WTC11 (cell line): Measurements from ENCODE around the gene SKAP1. TPM values are rescaled to one million over a fixed set of nuclear protein-coding genes. Genes with fewer than 3 reads are reported as not detected.

ENCODE experiments used
- ATAC-seq: fragments of 200-7000 bp; cut with Tn5 transposase; 2 replicates; pipeline ENCODE4 v1.10.0; 2021; ENCODE audit warnings: mild to moderate bottlenecking, moderate library complexity
- CTCF ChIA-PET: fragments of 300-600 bp; sonication (Branson Sonifier 250); formaldehyde crosslinking; loops from one replicate; lab custom pipeline; 2021; ENCODE audit warnings: antibody characterized with exemption; lab: Charles Lee
- POLR2A ChIA-PET: fragments of 350-600 bp; sonication (Branson Sonifier 250); formaldehyde crosslinking; loops from one replicate; lab custom pipeline; 2021; ENCODE audit warnings: antibody characterized with exemption; lab: Charles Lee
- DNase-seq: peaks from one replicate; pipeline ENCODE4 v3.0.0; 2021; ENCODE audit warnings: low spot score
- H3K27ac Mint-ChIP-seq: 2 replicates; pipeline ENCODE4 v1.8.0; 2021; ENCODE audit warnings: mixed read lengths
- H3K27me3 Mint-ChIP-seq: 2 replicates; pipeline ENCODE4 v1.8.0; 2021; ENCODE audit warnings: low read depth, mild to moderate bottlenecking, moderate library complexity, mixed read lengths
- H3K36me3 Mint-ChIP-seq: 2 replicates; pipeline ENCODE4 v1.8.0; 2021; ENCODE audit warnings: mixed read lengths
- H3K4me1 Mint-ChIP-seq: 2 replicates; pipeline ENCODE4 v1.8.0; 2022; ENCODE audit warnings: mixed read lengths
- H3K4me3 Mint-ChIP-seq: 2 replicates; pipeline ENCODE4 v1.8.0; 2021; ENCODE audit warnings: mild to moderate bottlenecking, moderate library complexity, mixed read lengths
- H3K9me3 Mint-ChIP-seq: 2 replicates; pipeline ENCODE4 v1.8.0; 2021; ENCODE audit warnings: mixed read lengths
- CBFB ChIP-seq: sonication (generic); formaldehyde crosslinking; IDR thresholded peaks from 2 replicates; pipeline ENCODE4 v1.8.1; 2022; ENCODE audit warnings: mild to moderate bottlenecking, low read depth, missing genetic modification reagents
- HMGA2 ChIP-seq: fragments of 250-450 bp; sonication (Bioruptor Pico); IDR thresholded peaks from 2 replicates; pipeline ENCODE4 v1.4.0; 2021; ENCODE audit warnings: mild to moderate bottlenecking, moderate library complexity
- IRF2 ChIP-seq: sonication (generic); formaldehyde crosslinking; IDR thresholded peaks from 2 replicates; pipeline ENCODE4 v1.8.0; 2022; ENCODE audit warnings: low read depth, missing genetic modification reagents, borderline replicate concordance
- NFE2L1 ChIP-seq: sonication (generic); formaldehyde crosslinking; IDR thresholded peaks from 2 replicates; pipeline ENCODE4 v1.8.1; 2023; ENCODE audit warnings: missing genetic modification reagents
- NFYB ChIP-seq: sonication (generic); formaldehyde crosslinking; conservative IDR thresholded peaks from 2 replicates; pipeline ENCODE4 v1.8.0; 2022; ENCODE audit warnings: low read depth, missing genetic modification reagents
- RELA ChIP-seq: sonication (generic); formaldehyde crosslinking; IDR thresholded peaks from 2 replicates; pipeline ENCODE4 v1.8.1; 2022; ENCODE audit warnings: missing genetic modification reagents, mild to moderate bottlenecking, borderline replicate concordance
- SMAD3 ChIP-seq: sonication (generic); formaldehyde crosslinking; IDR thresholded peaks from 2 replicates; pipeline ENCODE4 v1.8.0; 2022; ENCODE audit warnings: missing genetic modification reagents, mild to moderate bottlenecking, borderline replicate concordance
- TP53 ChIP-seq: sonication (generic); formaldehyde crosslinking; IDR thresholded peaks from 2 replicates; pipeline ENCODE4 v1.8.1; 2023; ENCODE audit warnings: mild to moderate bottlenecking, missing genetic modification reagents
- ZNF219 ChIP-seq: sonication (generic); formaldehyde crosslinking; IDR thresholded peaks from 2 replicates; pipeline ENCODE4 v1.8.0; 2023; ENCODE audit warnings: missing genetic modification reagents, mild to moderate bottlenecking, borderline replicate concordance
- total RNA-seq: library from RNA; stranded (reverse); gene quantifications from 3 replicates; pipeline ENCODE4 v1.2.3, GENCODE V29; 2021
- TF ChIP-seq, protein P1 (sequence below): fragments of 250-450 bp; sonication (Bioruptor Pico); IDR thresholded peaks from 2 replicates; pipeline ENCODE4 v1.9.0; 2021; ENCODE audit warnings: mild to moderate bottlenecking, borderline replicate concordance
- TF ChIP-seq, protein P2 (sequence below): sonication (generic); formaldehyde crosslinking; IDR thresholded peaks from 2 replicates; pipeline ENCODE4 v1.8.0; 2022; ENCODE audit warnings: mild to moderate bottlenecking, missing genetic modification reagents
- TF ChIP-seq, protein P3 (sequence below): sonication (generic); formaldehyde crosslinking; conservative IDR thresholded peaks from 2 replicates; pipeline ENCODE4 v1.8.1; 2023; ENCODE audit warnings: mild to moderate bottlenecking, low read depth, missing genetic modification reagents, moderate library complexity
- TF ChIP-seq, protein P4 (sequence below): sonication (generic); formaldehyde crosslinking; IDR thresholded peaks from 2 replicates; pipeline ENCODE4 v1.8.0; 2022; ENCODE audit warnings: mild to moderate bottlenecking, missing genetic modification reagents
- TF ChIP-seq, protein P5 (sequence below): sonication (generic); formaldehyde crosslinking; IDR thresholded peaks from 2 replicates; pipeline ENCODE4 v1.8.0; 2023; ENCODE audit warnings: mild to moderate bottlenecking, missing genetic modification reagents
- TF ChIP-seq, protein P6 (sequence below): fragments of 250-450 bp; sonication (Bioruptor Pico); IDR thresholded peaks from 2 replicates; pipeline ENCODE4 v1.8.0; 2021; ENCODE audit warnings: mild to moderate bottlenecking
- TF ChIP-seq, protein P7 (sequence below): sonication (generic); formaldehyde crosslinking; IDR thresholded peaks from 2 replicates; pipeline ENCODE4 v1.8.1; 2023; ENCODE audit warnings: mild to moderate bottlenecking, missing genetic modification reagents

SKAP1 gene
- total RNA-seq, 1 experiment from 2014 or later, result not detected

DNA sequence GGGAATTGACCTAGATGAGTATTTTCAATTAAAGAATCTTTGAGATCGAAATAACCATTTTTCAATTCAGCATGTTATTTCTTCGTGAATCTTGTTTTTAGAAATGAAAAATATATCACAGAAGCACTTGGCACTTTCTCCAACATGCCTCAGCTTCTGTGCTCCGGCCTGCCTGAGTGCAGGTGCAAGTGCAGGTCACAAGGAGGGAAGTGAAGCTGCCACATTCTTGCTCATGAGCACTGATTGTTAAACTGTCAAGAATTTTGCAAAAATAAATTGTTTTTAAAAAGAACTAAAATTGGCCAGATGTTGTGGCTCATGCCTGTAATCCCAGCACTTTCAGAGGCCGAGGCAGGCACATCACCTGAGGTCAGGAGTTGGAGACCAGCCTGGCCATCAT is 38.3 kb upstream of the SKAP1 start (continued):
- TF ChIP-seq, protein P1, sequence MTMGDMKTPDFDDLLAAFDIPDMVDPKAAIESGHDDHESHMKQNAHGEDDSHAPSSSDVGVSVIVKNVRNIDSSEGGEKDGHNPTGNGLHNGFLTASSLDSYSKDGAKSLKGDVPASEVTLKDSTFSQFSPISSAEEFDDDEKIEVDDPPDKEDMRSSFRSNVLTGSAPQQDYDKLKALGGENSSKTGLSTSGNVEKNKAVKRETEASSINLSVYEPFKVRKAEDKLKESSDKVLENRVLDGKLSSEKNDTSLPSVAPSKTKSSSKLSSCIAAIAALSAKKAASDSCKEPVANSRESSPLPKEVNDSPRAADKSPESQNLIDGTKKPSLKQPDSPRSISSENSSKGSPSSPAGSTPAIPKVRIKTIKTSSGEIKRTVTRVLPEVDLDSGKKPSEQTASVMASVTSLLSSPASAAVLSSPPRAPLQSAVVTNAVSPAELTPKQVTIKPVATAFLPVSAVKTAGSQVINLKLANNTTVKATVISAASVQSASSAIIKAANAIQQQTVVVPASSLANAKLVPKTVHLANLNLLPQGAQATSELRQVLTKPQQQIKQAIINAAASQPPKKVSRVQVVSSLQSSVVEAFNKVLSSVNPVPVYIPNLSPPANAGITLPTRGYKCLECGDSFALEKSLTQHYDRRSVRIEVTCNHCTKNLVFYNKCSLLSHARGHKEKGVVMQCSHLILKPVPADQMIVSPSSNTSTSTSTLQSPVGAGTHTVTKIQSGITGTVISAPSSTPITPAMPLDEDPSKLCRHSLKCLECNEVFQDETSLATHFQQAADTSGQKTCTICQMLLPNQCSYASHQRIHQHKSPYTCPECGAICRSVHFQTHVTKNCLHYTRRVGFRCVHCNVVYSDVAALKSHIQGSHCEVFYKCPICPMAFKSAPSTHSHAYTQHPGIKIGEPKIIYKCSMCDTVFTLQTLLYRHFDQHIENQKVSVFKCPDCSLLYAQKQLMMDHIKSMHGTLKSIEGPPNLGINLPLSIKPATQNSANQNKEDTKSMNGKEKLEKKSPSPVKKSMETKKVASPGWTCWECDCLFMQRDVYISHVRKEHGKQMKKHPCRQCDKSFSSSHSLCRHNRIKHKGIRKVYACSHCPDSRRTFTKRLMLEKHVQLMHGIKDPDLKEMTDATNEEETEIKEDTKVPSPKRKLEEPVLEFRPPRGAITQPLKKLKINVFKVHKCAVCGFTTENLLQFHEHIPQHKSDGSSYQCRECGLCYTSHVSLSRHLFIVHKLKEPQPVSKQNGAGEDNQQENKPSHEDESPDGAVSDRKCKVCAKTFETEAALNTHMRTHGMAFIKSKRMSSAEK (CRISPR knock-in tag), result no peak
- TF ChIP-seq, protein P2, sequence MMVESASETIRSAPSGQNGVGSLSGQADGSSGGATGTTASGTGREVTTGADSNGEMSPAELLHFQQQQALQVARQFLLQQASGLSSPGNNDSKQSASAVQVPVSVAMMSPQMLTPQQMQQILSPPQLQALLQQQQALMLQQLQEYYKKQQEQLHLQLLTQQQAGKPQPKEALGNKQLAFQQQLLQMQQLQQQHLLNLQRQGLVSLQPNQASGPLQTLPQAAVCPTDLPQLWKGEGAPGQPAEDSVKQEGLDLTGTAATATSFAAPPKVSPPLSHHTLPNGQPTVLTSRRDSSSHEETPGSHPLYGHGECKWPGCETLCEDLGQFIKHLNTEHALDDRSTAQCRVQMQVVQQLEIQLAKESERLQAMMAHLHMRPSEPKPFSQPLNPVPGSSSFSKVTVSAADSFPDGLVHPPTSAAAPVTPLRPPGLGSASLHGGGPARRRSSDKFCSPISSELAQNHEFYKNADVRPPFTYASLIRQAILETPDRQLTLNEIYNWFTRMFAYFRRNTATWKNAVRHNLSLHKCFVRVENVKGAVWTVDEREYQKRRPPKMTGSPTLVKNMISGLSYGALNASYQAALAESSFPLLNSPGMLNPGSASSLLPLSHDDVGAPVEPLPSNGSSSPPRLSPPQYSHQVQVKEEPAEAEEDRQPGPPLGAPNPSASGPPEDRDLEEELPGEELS (CRISPR knock-in tag), result no peak
- TF ChIP-seq HMGA2 (CRISPR knock-in tag) (no peak), IRF2 (CRISPR knock-in tag) (no peak), RELA (no peak), CBFB (CRISPR knock-in tag) (no peak), SMAD3 (CRISPR knock-in tag) (no peak), NFE2L1 (CRISPR knock-in tag) (no peak)
- TF ChIP-seq, protein P3, sequence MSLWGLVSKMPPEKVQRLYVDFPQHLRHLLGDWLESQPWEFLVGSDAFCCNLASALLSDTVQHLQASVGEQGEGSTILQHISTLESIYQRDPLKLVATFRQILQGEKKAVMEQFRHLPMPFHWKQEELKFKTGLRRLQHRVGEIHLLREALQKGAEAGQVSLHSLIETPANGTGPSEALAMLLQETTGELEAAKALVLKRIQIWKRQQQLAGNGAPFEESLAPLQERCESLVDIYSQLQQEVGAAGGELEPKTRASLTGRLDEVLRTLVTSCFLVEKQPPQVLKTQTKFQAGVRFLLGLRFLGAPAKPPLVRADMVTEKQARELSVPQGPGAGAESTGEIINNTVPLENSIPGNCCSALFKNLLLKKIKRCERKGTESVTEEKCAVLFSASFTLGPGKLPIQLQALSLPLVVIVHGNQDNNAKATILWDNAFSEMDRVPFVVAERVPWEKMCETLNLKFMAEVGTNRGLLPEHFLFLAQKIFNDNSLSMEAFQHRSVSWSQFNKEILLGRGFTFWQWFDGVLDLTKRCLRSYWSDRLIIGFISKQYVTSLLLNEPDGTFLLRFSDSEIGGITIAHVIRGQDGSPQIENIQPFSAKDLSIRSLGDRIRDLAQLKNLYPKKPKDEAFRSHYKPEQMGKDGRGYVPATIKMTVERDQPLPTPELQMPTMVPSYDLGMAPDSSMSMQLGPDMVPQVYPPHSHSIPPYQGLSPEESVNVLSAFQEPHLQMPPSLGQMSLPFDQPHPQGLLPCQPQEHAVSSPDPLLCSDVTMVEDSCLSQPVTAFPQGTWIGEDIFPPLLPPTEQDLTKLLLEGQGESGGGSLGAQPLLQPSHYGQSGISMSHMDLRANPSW, result no peak
- TF ChIP-seq, protein P4, sequence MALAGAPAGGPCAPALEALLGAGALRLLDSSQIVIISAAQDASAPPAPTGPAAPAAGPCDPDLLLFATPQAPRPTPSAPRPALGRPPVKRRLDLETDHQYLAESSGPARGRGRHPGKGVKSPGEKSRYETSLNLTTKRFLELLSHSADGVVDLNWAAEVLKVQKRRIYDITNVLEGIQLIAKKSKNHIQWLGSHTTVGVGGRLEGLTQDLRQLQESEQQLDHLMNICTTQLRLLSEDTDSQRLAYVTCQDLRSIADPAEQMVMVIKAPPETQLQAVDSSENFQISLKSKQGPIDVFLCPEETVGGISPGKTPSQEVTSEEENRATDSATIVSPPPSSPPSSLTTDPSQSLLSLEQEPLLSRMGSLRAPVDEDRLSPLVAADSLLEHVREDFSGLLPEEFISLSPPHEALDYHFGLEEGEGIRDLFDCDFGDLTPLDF (CRISPR knock-in tag), result no peak

DNA sequence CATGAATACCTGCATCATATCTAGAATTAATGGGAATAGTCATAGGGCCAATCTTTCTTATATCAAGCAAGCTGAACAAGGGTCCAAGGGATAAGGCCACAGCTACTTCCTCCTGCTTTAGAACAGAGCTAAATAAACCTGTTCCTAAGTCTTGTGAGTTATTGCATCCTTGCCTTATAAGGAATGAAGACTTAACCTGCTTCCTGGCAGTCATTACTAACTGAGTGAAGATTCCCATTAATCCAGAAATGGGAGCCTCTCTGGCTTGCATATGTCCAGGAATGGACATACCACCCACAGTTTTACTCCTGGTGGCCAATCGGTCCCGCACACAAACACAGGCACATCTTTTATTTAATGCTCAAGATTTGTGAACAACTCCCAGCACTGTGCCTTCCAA is 35.9 kb upstream of the SKAP1 start:
- no peaks in the 10 kb centered on the region for H3K9me3 Mint-ChIP-seq
- CTCF ChIA-PET, result no interaction called here
- no peak for ATAC-seq
- TF ChIP-seq, protein P5, sequence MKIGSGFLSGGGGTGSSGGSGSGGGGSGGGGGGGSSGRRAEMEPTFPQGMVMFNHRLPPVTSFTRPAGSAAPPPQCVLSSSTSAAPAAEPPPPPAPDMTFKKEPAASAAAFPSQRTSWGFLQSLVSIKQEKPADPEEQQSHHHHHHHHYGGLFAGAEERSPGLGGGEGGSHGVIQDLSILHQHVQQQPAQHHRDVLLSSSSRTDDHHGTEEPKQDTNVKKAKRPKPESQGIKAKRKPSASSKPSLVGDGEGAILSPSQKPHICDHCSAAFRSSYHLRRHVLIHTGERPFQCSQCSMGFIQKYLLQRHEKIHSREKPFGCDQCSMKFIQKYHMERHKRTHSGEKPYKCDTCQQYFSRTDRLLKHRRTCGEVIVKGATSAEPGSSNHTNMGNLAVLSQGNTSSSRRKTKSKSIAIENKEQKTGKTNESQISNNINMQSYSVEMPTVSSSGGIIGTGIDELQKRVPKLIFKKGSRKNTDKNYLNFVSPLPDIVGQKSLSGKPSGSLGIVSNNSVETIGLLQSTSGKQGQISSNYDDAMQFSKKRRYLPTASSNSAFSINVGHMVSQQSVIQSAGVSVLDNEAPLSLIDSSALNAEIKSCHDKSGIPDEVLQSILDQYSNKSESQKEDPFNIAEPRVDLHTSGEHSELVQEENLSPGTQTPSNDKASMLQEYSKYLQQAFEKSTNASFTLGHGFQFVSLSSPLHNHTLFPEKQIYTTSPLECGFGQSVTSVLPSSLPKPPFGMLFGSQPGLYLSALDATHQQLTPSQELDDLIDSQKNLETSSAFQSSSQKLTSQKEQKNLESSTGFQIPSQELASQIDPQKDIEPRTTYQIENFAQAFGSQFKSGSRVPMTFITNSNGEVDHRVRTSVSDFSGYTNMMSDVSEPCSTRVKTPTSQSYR (CRISPR knock-in tag), result no peak
- TF ChIP-seq NFYB (CRISPR knock-in tag) (no peak), ZNF219 (CRISPR knock-in tag) (no peak), TP53 (CRISPR knock-in tag) (no peak)
- TF ChIP-seq, protein P6, sequence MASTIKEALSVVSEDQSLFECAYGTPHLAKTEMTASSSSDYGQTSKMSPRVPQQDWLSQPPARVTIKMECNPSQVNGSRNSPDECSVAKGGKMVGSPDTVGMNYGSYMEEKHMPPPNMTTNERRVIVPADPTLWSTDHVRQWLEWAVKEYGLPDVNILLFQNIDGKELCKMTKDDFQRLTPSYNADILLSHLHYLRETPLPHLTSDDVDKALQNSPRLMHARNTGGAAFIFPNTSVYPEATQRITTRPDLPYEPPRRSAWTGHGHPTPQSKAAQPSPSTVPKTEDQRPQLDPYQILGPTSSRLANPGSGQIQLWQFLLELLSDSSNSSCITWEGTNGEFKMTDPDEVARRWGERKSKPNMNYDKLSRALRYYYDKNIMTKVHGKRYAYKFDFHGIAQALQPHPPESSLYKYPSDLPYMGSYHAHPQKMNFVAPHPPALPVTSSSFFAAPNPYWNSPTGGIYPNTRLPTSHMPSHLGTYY (CRISPR knock-in tag), result no peak
- TF ChIP-seq, protein P7, sequence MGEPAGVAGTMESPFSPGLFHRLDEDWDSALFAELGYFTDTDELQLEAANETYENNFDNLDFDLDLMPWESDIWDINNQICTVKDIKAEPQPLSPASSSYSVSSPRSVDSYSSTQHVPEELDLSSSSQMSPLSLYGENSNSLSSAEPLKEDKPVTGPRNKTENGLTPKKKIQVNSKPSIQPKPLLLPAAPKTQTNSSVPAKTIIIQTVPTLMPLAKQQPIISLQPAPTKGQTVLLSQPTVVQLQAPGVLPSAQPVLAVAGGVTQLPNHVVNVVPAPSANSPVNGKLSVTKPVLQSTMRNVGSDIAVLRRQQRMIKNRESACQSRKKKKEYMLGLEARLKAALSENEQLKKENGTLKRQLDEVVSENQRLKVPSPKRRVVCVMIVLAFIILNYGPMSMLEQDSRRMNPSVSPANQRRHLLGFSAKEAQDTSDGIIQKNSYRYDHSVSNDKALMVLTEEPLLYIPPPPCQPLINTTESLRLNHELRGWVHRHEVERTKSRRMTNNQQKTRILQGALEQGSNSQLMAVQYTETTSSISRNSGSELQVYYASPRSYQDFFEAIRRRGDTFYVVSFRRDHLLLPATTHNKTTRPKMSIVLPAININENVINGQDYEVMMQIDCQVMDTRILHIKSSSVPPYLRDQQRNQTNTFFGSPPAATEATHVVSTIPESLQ (CRISPR knock-in tag), result no peak
- POLR2A ChIA-PET, result no interaction called here
- H3K4me3 Mint-ChIP-seq, result no peak overlapping the region
- H3K27me3 Mint-ChIP-seq, result peaks cover 41% of the 10 kb centered on the region
- no peaks in the 10 kb centered on the region for H3K36me3 Mint-ChIP-seq
- no peak for DNase-seq
- H3K27ac Mint-ChIP-seq, result no peak overlapping the region
- H3K4me1 Mint-ChIP-seq, result peaks cover 8% of the 10 kb centered on the region
